GM18511 (cell line): ENCODE results near the gene ZSWIM9.
"Not testable (repeated sequence)": the region's sequence is repeated elsewhere in the genome, so short reads cannot be mapped to it uniquely, and the experiment has no call there.

Source experiments
- ATAC-seq: cut with Tn5 transposase; IDR thresholded peaks from one replicate; pipeline ENCODE4 v1.9.1; 2021; ENCODE audit warnings: mild to moderate bottlenecking, moderate library complexity; ENCODE audit not compliant: unreplicated experiment

ZSWIM9 gene

GRCh38 chr19:48213959-48214358 is 43.5 kb downstream of the ZSWIM9 start:
- no peak for ATAC-seq

- ATAC-seq, result no peak
These were observed 46.5 kb downstream of the ZSWIM9 start for GRCh38 chr19:48216933-48217332.

DNA sequence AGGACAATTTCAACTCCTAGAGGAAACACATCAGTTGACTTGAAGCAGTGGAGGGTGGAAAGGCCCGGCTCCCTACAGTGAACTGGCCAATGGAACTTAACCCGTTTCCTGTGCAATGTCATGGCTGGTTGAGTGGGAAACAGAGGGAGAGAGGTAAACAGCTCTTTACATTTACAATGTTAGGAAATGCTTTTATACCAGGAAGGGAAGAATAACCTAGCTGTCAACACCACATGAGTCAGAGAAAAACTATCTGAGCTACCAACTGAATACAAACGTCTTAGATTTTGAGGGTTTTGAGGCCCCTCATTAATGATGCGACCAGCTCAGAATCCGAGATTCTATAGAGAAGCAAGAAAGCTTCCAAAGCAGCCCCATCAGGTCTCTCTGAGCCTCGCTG is 48.5 kb downstream of the ZSWIM9 start:
- no peak for ATAC-seq

DNA sequence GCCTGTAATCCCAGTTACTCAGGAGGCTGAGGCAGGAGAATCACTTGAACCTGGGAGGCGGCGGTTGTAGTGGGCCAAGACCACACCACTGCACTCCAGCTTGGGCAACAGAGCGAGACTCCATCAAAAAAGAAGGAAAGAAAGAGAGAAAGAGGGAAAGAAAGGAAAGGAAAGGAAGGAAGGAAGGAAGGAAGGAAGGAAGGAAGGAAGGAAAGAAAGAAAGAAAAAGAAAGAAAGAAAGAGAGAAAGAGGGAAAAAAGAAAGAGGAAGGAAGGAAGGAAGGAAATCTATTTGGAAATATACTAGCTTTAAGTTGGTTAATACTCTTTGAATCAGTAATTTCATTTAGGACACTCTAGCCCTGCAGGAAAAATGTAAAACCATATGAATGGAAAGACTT is 50.3 kb downstream of the ZSWIM9 start:
- ATAC-seq, result not testable (repeated sequence)

DNA sequence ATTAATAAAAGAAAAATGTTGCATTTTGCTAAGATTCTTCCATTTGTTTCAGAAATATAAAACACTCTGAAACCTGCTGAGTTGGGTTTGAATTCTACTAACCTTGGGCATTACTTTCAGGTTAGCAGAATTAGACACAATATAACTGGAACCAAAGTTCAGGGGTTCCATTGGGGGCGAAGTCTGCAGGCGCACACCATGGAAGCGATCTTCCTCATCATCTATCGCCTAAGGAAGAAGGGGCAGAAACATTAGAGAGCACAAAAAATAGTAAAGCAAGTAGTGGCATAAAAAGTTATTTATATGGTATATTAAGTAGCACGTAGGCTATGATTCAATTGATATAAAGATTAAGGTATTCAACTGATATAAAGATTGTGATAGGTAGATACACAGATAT is 51.1 kb downstream of the ZSWIM9 start:
- no peak for ATAC-seq

DNA sequence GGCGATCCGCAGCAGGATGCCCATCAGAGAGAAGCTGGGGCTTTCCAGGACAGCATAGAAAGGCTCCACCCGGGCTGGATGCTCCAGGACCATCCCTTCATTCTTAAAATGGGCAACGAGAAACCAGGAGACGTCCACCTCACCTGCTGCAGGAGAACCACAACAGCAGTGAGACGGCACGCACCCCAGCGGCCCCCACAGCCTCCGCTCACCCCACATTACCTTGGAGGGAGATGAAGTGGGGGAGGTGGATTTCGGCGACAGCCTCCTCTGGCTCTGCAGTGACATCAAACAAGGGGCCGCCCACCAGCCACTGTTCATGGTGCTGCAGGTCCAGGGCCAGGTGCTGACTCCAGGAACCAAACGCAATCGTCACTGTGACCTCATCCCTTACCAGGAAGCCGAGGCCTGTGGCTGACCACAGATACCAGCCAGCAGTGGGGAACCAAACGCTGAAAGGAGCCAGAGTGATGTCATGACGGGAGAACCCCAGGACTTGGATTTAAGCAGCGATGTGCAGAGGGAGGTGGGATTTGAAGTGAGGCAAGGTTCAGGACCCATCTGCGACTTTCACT is 60.2 kb downstream of the ZSWIM9 start:
- no peak for ATAC-seq

DNA sequence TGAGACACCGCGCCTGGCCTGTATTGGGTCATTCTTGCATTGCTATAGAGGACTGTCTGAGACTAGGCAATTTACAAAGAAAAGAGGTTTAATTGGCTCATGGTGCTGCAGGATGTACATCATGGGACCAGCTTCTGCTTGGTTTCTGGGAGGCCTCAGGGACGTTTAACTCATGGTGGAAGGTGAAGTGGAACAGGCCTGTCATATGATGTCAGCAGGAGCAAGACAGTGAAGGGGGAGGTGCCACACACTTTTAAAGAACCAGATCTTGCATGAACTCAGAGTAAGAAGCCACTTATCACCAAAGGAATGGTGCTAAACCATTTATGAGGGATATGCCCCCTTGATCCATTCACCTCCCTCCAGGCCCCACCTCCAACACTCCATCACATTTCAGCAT is 66.6 kb downstream of the ZSWIM9 start:
- ATAC-seq, result no peak

- ATAC-seq, result no peak
These were observed 68.6 kb downstream of the ZSWIM9 start for GRCh38 chr19:48239120-48239519.

GRCh38 chr19:48239582-48240141 is 69.2 kb downstream of the ZSWIM9 start:
- ATAC-seq, result no peak

DNA sequence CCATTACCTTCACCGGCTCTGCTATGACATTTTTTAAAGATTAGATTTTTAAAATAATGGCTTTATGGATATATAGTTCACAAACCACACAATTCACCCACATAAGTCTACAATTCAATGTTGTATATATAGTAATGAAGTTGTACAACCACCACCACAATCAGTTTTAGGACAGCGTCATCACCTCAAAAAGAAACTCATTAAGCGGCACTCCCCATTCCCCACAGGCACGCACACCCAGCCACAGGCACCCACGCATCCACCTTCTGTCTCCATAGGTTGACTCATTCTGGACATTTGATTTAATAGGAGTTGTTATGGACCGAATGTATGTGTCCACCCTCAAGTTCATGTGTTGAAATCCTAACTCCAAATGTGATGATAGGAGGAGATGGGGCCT is 71.3 kb downstream of the ZSWIM9 start:
- ATAC-seq, result not testable (repeated sequence)

DNA sequence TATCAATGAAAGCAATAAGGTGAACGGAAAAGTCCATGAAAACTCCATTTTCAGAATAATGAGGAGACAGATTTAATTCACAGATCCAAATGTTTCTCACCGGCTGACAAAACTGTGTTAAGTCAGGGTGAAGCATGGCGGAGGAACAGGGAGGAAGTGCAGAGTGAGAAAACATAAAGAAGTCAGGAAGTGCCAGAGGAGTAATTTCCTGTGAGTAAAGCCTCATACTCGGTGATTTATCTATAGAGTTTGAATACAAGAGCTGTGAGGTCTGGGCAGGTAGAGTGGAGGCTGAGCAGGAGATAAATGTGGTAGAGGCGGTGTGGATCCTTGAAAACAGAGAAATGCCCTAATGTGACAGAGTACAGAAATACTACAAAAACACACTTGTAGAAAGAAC is 73.8 kb downstream of the ZSWIM9 start:
- ATAC-seq, result no peak

DNA sequence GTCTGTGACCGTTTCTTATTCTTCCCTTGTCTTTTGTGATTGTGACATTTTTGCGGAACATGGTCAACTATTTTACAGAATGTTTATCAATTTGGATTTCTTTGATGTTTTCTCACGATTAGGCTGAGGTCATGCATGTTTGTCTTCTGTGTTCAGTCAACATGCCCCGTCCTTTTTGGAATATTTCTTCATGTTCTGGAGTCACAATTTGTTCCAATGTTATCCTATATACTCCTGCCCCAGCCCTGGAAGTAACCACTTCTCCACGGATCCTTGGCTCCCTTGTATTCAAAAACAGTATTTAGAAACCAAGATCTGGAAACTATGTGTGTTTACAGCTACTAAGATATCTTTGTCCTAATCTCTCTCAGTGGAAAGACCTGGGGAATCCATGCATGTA is 75.6 kb downstream of the ZSWIM9 start:
- no peak for ATAC-seq

DNA sequence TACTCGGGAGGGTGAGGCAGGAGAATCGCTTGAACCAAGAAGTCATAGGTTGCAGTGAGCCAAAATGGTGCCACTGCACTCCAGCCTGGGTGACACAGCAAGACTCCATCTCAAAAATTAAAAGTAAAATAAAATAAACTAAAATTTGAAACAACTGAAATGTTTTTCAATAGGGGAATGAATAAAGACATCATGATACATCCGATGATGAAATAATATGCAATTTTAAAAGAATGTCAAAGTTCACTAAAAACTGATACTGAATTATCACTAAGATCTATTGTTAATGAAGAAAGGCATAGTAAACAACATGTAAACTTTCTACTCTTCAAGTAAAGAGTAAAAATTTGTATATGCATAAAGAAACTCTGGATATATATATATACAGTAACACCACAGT is 76.7 kb downstream of the ZSWIM9 start:
- ATAC-seq, result no peak
